H1 (cell line): ENCODE data around the gene PPP1R12B. TPM values are rescaled to one million over a fixed set of nuclear protein-coding genes. Genes with fewer than 3 reads are reported as not detected.

Experiments used
- CTCF ChIA-PET: fragments of 300-600 bp; sonication (Branson Sonifier 250); formaldehyde crosslinking; loops from one replicate; lab custom pipeline; 2021; ENCODE audit not compliant: partially characterized antibody; lab: Charles Lee
- POLR2A ChIA-PET: fragments of 300-600 bp; sonication (Branson Sonifier 250); formaldehyde crosslinking; loops from one replicate; lab custom pipeline; 2021; ENCODE audit warnings: inconsistent platforms; ENCODE audit not compliant: partially characterized antibody; lab: Charles Lee
- DNase-seq, 2 experiments: peaks; one replicate each; pipeline versions ENCODE4 v3.0.0 to v3.0.0-alpha.2; 2010 to 2022; ENCODE audit warnings: low spot score in 2 of 2, low read depth in 1 of 2, mixed read lengths in 1 of 2
- FAIRE-seq: peaks from 2 replicates; lab custom pipeline; 2011; peaks lifted over from hg19 to GRCh38; lab: Jason Lieb, UNC
- H2AFZ ChIP-seq: 2 replicates; pipeline ENCODE4 v1.8.1; 2012; ENCODE audit warnings: low read length, inconsistent platforms
- H2AK5ac ChIP-seq: 2 replicates; pipeline ENCODE4 v1.6.1; 2013; ENCODE audit warnings: low read depth, low read length
- H2BK120ac ChIP-seq: replicated peaks from 2 replicates; pipeline ENCODE3; 2013; ENCODE audit warnings: low read depth, low read length, inconsistent platforms
- H2BK12ac ChIP-seq: 2 replicates; pipeline ENCODE4 v1.6.1; 2013; ENCODE audit warnings: low read depth, low read length
- H2BK15ac ChIP-seq: 2 replicates; pipeline ENCODE4 v1.6.1; 2013; ENCODE audit warnings: low read length
- H2BK20ac ChIP-seq: 2 replicates; pipeline ENCODE4 v1.6.1; 2013; ENCODE audit warnings: low read length
- H2BK5ac ChIP-seq: 2 replicates; pipeline ENCODE4 v1.6.1; 2013; ENCODE audit warnings: low read depth, low read length
- H3K14ac ChIP-seq: 2 replicates; pipeline ENCODE4 v1.6.1; 2013; ENCODE audit warnings: inconsistent platforms; ENCODE audit not compliant: insufficient read length
- H3K18ac ChIP-seq: 2 replicates; pipeline ENCODE4 v1.6.1; 2013; ENCODE audit warnings: low read length; ENCODE audit errors: extremely low read depth
- H3K23ac ChIP-seq: 2 replicates; pipeline ENCODE4 v1.6.1; 2013; ENCODE audit warnings: inconsistent platforms; ENCODE audit not compliant: insufficient read length
- H3K23me2 ChIP-seq: 2 replicates; pipeline ENCODE4 v1.6.1; 2013; ENCODE audit warnings: low read depth, low read length
- H3K27ac ChIP-seq: 2 replicates; pipeline ENCODE4 v1.6.1; 2011; ENCODE audit warnings: low read depth, low read length, inconsistent platforms
- H3K27me3 ChIP-seq, 4 experiments: replicated peaks in 1 of 4; 1 replicate in 1 of 4; 2 replicates in 3 of 4; pipeline versions ENCODE4 v1.6.1 to v1.8.1; 2011 to 2013; ENCODE audit warnings: low read length in 3 of 4, mild to moderate bottlenecking in 3 of 4, inconsistent platforms in 2 of 4, mixed read lengths in 2 of 4, moderate library complexity in 1 of 4; ENCODE audit not compliant: control insufficient read depth in 3 of 4, insufficient read depth in 3 of 4; ENCODE audit errors: extremely low read depth in 1 of 4
- H3K36me3 ChIP-seq, 4 experiments: 2 replicates each; pipeline versions ENCODE4 v1.6.1 to v1.8.1; 2011 to 2013; ENCODE audit warnings: mild to moderate bottlenecking in 4 of 4, low read length in 3 of 4, moderate library complexity in 2 of 4, control low read depth in 1 of 4, inconsistent platforms in 1 of 4; ENCODE audit not compliant: insufficient read depth in 4 of 4, control insufficient read depth in 2 of 4
- H3K4ac ChIP-seq: replicated peaks from 2 replicates; pipeline ENCODE3; 2013; ENCODE audit warnings: low read length, low read depth, mixed read lengths, inconsistent platforms; ENCODE audit not compliant: insufficient read length
- H3K4me1 ChIP-seq, 4 experiments: replicated peaks in 1 of 4; 1 replicate in 1 of 4; 2 replicates in 3 of 4; pipeline versions ENCODE4 v1.6.1 to v1.8.1; 2011 to 2013; ENCODE audit warnings: low read length in 3 of 4, inconsistent platforms in 2 of 4, mixed read lengths in 1 of 4; ENCODE audit not compliant: insufficient read depth in 4 of 4, control insufficient read depth in 3 of 4
- H3K4me2 ChIP-seq, 2 experiments: 2 replicates each; pipeline versions ENCODE4 v1.6.1 to v1.8.1; 2011 to 2013; ENCODE audit warnings: low read depth in 2 of 2, low read length in 2 of 2, control low read depth in 1 of 2, inconsistent platforms in 1 of 2, mild to moderate bottlenecking in 1 of 2; ENCODE audit not compliant: insufficient read depth in 1 of 2
- H3K4me3 ChIP-seq, 4 experiments: fragments of 200-600, 300-600 bp in 1 of 4; sonication (generic), shearing (Covaris generic), sonication (Bioruptor Twin) in 1 of 4; 2 replicates each; pipeline versions ENCODE4 v1.5.1 to v1.8.1; 2011 to 2016; ENCODE audit warnings: low read length in 4 of 4, low read depth in 3 of 4, control low read depth in 2 of 4, inconsistent platforms in 2 of 4, mild to moderate bottlenecking in 2 of 4, mixed read lengths in 1 of 4, moderate library complexity in 1 of 4; ENCODE audit not compliant: insufficient read depth in 2 of 4; ENCODE audit errors: extremely low read depth in 1 of 4
- H3K56ac ChIP-seq: replicated peaks from 2 replicates; pipeline ENCODE3; 2013; ENCODE audit warnings: low read depth, mild to moderate bottlenecking, mixed read lengths, low read length, inconsistent platforms; ENCODE audit not compliant: insufficient read length
- H3K79me1 ChIP-seq: 2 replicates; pipeline ENCODE4 v1.6.1; 2013; ENCODE audit warnings: low read depth, low read length, control low read depth
- H3K79me2 ChIP-seq, 2 experiments: 2 replicates each; pipeline versions ENCODE4 v1.6.1 to v1.8.1; 2012 to 2013; ENCODE audit warnings: low read length in 2 of 2, mild to moderate bottlenecking in 2 of 2, inconsistent platforms in 1 of 2; ENCODE audit not compliant: insufficient read depth in 2 of 2, control insufficient read depth in 1 of 2
- H3K9ac ChIP-seq, 4 experiments: replicated peaks in 1 of 4; 1 replicate in 1 of 4; 2 replicates in 3 of 4; pipeline versions ENCODE4 v1.6.1 to v1.8.1; 2011 to 2013; ENCODE audit warnings: low read depth in 3 of 4, low read length in 3 of 4, control low read depth in 2 of 4, mild to moderate bottlenecking in 2 of 4, moderate library complexity in 2 of 4, inconsistent platforms in 1 of 4; ENCODE audit errors: extremely low read depth in 1 of 4
- H3K9me3 ChIP-seq, 2 experiments: 2 replicates each; pipeline versions ENCODE4 v1.6.1 to v1.8.1; 2012 to 2013; ENCODE audit warnings: mild to moderate bottlenecking in 2 of 2, moderate library complexity in 2 of 2, control low read depth in 1 of 2, inconsistent platforms in 1 of 2, low read depth in 1 of 2, low read length in 1 of 2, mixed read lengths in 1 of 2; ENCODE audit not compliant: insufficient read depth in 2 of 2
- H4K20me1 ChIP-seq, 2 experiments: replicated peaks in 1 of 2; 2 replicates each; pipeline versions ENCODE3 to v1.8.1; 2011 to 2013; ENCODE audit warnings: inconsistent platforms in 2 of 2, low read length in 2 of 2, mild to moderate bottlenecking in 1 of 2; ENCODE audit not compliant: insufficient read depth in 2 of 2, control insufficient read depth in 1 of 2
- H4K5ac ChIP-seq: 2 replicates; pipeline ENCODE4 v1.6.1; 2013; ENCODE audit warnings: low read length, low read depth, mixed read lengths, inconsistent platforms; ENCODE audit not compliant: insufficient read length
- H4K8ac ChIP-seq: 2 replicates; pipeline ENCODE4 v1.8.0; 2013; ENCODE audit warnings: mild to moderate bottlenecking, moderate library complexity, low read length, inconsistent platforms; ENCODE audit not compliant: insufficient read depth; ENCODE audit errors: extremely low read depth
- H4K91ac ChIP-seq: replicated peaks from 2 replicates; pipeline ENCODE3; 2013; ENCODE audit warnings: low read length, mixed read lengths, inconsistent platforms; ENCODE audit not compliant: insufficient read length
- EGR1 ChIP-seq: IDR thresholded peaks from 2 replicates; pipeline ENCODE4 v1.6.1; 2011; ENCODE audit warnings: low read depth, low read length, borderline replicate concordance
- RFX5 ChIP-seq: IDR thresholded peaks from 2 replicates; pipeline ENCODE4 v1.6.1; 2011; ENCODE audit warnings: low read depth, low read length, improper control_type of control experiment, borderline replicate concordance
- SP1 ChIP-seq: IDR thresholded peaks from 2 replicates; pipeline ENCODE4 v1.6.1; 2011; ENCODE audit warnings: low read depth, low read length
- polyA plus RNA-seq, 7 experiments: library from polyadenylated mRNA; depleted of rRNA in 3 of 7; stranded (reverse) in 5 of 7; unstranded in 2 of 7; fragments of >200 nt in 5 of 7; fragments of 200-250 nt in 2 of 7; gene quantifications; 1 replicate in 5 of 7; 2 replicates in 1 of 7; 4 replicates in 1 of 7; pipeline versions ENCODE4 v1.2.1 to v1.2.3, GENCODE V29; 2011 to 2013; ENCODE audit warnings: missing spikeins in 2 of 7, mixed read lengths in 2 of 7
- total RNA-seq: library from RNA; stranded (reverse); fragmentation: NEBNext Ultra II Directional; extraction: Animal tissue kit (Norgen Biotek cat#: 25700); gene quantifications from 2 replicates; pipeline ENCODE4 v1.2.1, GENCODE V29; 2021

The PPP1R12B gene
- total and polyA plus RNA-seq, 2 of the 8 experiments (the other 6 are each of a cell fraction or from before 2014, with no cell fraction given) = 7.9 to 18.7 TPM

GRCh38 chr1:202397256-202397655 lies 48.8 kb downstream of the PPP1R12B start:
- Histone ChIP-seq H3K18ac (no peak overlapping the region), H3K79me2 (no peaks in the 10 kb centered on the region), H3K9me3 (no peaks in the 10 kb centered on the region), H3K14ac (no peak overlapping the region), H3K4me3 (no peak overlapping the region), H3K79me1 (no peaks in the 10 kb centered on the region), H2BK20ac (no peak overlapping the region), H3K4ac (no peak overlapping the region), H3K36me3 (no peaks in the 10 kb centered on the region), H2BK15ac (no peak overlapping the region), H4K5ac (no peak overlapping the region), H3K27ac (no peak overlapping the region), H3K56ac (no peak overlapping the region), H4K8ac (no peak overlapping the region), H4K20me1 (no peaks in the 10 kb centered on the region), H2BK12ac (no peak overlapping the region), H3K23me2 (no peaks in the 10 kb centered on the region), H3K23ac (no peak overlapping the region), H2BK120ac (no peak overlapping the region), H4K91ac (no peak overlapping the region), H2AK5ac (no peak overlapping the region), H3K4me1 (no peaks in the 10 kb centered on the region; a peak in 1 of 7 replicates), H2BK5ac (no peak overlapping the region), H3K4me2 (no peak overlapping the region), H3K9ac (no peak overlapping the region), H2AFZ (no peak overlapping the region), H3K27me3 (no peaks in the 10 kb centered on the region)
- POLR2A ChIA-PET = interaction anchor here (0.6 to 0.9 kb wide), 2 partner anchors 10 to 12 kb away, joined by 3 read pairs; no protein-coding TSS in a partner anchor
- TF ChIP-seq RFX5 = no peak
- no peak for TF ChIP-seq EGR1
- no peak for TF ChIP-seq SP1
- no peak for DNase-seq
- no peak for FAIRE-seq
- CTCF ChIA-PET = interaction anchor here (2.4 kb wide), 1 partner anchor 53 kb away, joined by 5 read pairs; no protein-coding TSS in a partner anchor
